GM19372 (cell line): Measurements from ENCODE around the gene PF4V1.

Experiments
- ATAC-seq: cut with Tn5 transposase; IDR thresholded peaks from one replicate; pipeline ENCODE4 v1.9.1; 2021; ENCODE audit warnings: mild to moderate bottlenecking, low read depth, moderate library complexity; ENCODE audit not compliant: unreplicated experiment

The PF4V1 gene

GRCh38 chr4:73853246-73853704 lies at the start of gene PF4V1:
Gene PF4V1 (plus strand): TSS chr4:73853296. CDS start chr4:73853363, 67 bp downstream.
- ATAC-seq, result no peak

GRCh38 chr4:73810191-73810590 lies 42.9 kb upstream of the PF4V1 start:
- ATAC-seq, result no peak

- no peak for ATAC-seq
Measured at GRCh38 chr4:73811841-73812240, 41.3 kb upstream of the PF4V1 start.

- no peak for ATAC-seq
Measured at GRCh38 chr4:73814679-73815078, 38.4 kb upstream of the PF4V1 start.

GRCh38 chr4:73815145-73815544 lies 38.0 kb upstream of the PF4V1 start:
- ATAC-seq, result no peak

GRCh38 chr4:73816814-73817213 lies 36.3 kb upstream of the PF4V1 start:
- ATAC-seq, result no peak

- no peak for ATAC-seq
Measured at GRCh38 chr4:73817341-73817740, 35.8 kb upstream of the PF4V1 start.

- no peak for ATAC-seq
Measured at GRCh38 chr4:73821325-73821724, 31.8 kb upstream of the PF4V1 start.

- ATAC-seq, result no peak
Measured at GRCh38 chr4:73822389-73822788, 30.7 kb upstream of the PF4V1 start.

GRCh38 chr4:73822812-73823504 lies 30.1 kb upstream of the PF4V1 start:
- no peak for ATAC-seq

GRCh38 chr4:73823760-73824159 lies 29.3 kb upstream of the PF4V1 start:
- no peak for ATAC-seq

GRCh38 chr4:73828956-73829355 lies 24.1 kb upstream of the PF4V1 start:
- no peak for ATAC-seq

- ATAC-seq, result no peak
Measured at GRCh38 chr4:73831569-73831968, 21.5 kb upstream of the PF4V1 start.

GRCh38 chr4:73832651-73833237 lies 20.4 kb upstream of the PF4V1 start:
- no peak for ATAC-seq

GRCh38 chr4:73836373-73837279 lies 16.5 kb upstream of the PF4V1 start, which contains the start of gene CXCL6:
Gene CXCL6 (plus strand): TSS chr4:73836678. CDS start chr4:73836751, 73 bp downstream.
- no peak for ATAC-seq

GRCh38 chr4:73839071-73839470 lies 14.0 kb upstream of the PF4V1 start:
- no peak for ATAC-seq

GRCh38 chr4:73839715-73840114 lies 13.4 kb upstream of the PF4V1 start:
- no peak for ATAC-seq

- ATAC-seq, result no peak
Measured at GRCh38 chr4:73841243-73841925, 11.7 kb upstream of the PF4V1 start.

GRCh38 chr4:73842696-73843095 lies 10.4 kb upstream of the PF4V1 start:
- ATAC-seq, result no peak

GRCh38 chr4:73843369-73843768 lies 9.7 kb upstream of the PF4V1 start:
- no peak for ATAC-seq

GRCh38 chr4:73844345-73844744 lies 8.8 kb upstream of the PF4V1 start:
- ATAC-seq, result no peak
